GM12875 (cell line): ENCODE measurements around the gene MET.

ENCODE experiments used
- H3K4me3 ChIP-seq: one replicate; pipeline ENCODE4 v1.5.1; 2011; ENCODE audit warnings: low read depth, low read length, control low read depth
- CTCF ChIP-seq: IDR thresholded peaks from 2 replicates; pipeline ENCODE4 v1.5.1; 2011; ENCODE audit warnings: low read depth, mild to moderate bottlenecking, control low read depth, inconsistent platforms, low read length, moderate library complexity, borderline replicate concordance; ENCODE audit not compliant: insufficient read depth

MET gene

DNA sequence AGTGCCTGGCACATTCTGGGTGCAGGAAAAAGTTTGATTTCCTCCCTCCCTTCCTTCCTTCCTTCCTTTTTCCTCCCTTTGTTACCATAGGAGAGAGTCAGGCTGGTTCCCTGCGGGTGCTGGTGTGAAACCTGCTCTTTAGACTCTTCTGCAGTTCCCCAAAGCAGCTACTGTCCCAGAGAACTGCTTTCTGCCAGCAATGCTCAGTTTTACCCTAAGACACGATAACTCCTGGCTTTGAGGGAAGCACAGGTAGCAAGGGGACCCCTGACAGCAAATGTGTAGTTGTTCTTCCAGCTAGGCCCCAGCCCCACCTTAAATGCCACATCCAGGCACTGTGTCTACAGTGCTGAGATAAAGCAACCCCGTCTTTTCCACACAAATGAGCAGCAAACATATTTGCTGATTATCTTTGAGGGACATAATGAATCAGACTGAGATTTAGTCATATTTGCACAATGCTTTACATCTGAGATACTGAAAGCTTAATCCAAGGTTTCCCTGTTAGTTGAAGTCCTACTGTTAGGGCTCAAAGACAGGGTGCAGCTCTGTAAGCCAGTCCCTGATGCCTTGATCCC, 55.5 kb downstream of the MET start:
- TF ChIP-seq CTCF = no peak
- no peak overlapping the region for H3K4me3 ChIP-seq

- TF ChIP-seq CTCF = no peak
- no peak overlapping the region for H3K4me3 ChIP-seq
These were observed 56.4 kb downstream of the MET start for GRCh38 chr7:116728413-116728812.

DNA sequence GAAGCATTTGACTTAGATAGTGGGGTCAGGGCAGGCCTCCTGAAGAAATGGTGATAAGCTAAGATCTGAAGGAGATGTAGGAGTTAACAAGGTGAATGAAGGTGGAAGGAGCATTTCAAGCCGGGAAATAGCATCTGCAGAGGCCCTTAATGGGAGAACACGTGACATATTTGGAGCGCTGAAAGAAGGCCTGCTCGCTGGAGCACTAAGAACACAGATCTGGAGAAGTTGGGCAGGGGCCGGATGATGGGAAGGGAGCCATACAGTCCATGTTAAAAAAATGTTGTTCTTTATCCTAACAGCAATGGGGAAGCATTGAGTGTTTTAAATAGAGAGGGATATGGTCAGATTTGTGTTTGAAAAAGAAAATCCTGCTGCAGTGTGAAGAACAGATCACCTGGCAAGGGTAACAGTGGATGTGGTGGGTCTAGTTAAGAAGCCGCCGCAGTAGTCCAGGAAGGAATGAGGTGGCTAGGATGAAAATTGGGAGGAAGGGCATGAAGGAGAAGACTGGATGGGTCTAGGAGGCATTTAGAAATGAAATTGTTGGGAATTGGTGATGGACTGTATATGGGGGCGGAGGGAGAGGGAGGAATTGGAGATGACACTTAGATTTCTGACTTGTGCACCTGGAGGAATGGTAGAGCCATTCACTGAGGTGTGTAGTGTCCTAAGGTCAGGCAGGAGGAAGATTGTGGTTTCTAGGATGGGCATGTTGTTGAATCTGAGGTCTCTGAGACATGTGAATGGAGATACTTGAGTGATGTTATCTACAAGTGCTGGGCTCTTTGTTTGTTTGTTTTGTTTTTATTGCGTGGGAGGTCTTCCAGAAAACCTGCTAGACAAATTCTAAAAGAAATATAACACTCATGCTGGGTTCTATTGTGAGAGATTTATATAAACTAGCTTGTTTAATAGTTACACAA, 58.4 kb downstream of the MET start:
- H3K4me3 ChIP-seq = no peak overlapping the region
- TF ChIP-seq CTCF = no peak

GRCh38 chr7:116731023-116731395, 59.0 kb downstream of the MET start:
- no peak overlapping the region for H3K4me3 ChIP-seq
- no peak for TF ChIP-seq CTCF

GRCh38 chr7:116731445-116732335, 59.7 kb downstream of the MET start:
- TF ChIP-seq CTCF = no peak

GRCh38 chr7:116732788-116733694, 61.0 kb downstream of the MET start:
- no peak for TF ChIP-seq CTCF
- H3K4me3 ChIP-seq = no peak overlapping the region

More at GRCh38 chr7:116731445-116732335, 59.7 kb downstream of the MET start:
- no peak overlapping the region for H3K4me3 ChIP-seq
